HG03439 (cell line): Measurements from ENCODE around the gene LRRC28.

Source experiments
- ATAC-seq: cut with Tn5 transposase; IDR thresholded peaks from one replicate; pipeline ENCODE4 v1.9.1; 2021; ENCODE audit warnings: mild to moderate bottlenecking, moderate library complexity; ENCODE audit not compliant: unreplicated experiment

The LRRC28 gene

DNA sequence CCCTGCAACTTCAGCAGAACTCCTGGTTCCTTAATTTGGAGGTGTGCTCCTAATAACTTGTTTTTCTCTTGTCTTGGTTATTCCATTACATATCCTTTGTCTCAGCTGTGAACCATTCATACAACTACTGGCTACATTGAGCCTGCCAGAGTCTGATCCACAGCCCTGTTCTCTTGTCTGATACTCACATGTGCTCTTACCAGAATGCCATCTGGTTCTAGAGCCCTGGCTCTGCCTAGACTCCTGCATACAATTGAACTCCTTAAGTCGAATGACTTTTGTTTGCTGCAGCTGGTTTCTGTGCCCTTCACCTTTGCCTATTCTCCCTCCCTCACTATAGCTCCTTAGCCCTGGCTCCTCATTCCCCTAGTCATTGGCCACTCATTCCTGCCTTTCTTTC, 85.5 kb downstream of the LRRC28 start:
- no peak for ATAC-seq

DNA sequence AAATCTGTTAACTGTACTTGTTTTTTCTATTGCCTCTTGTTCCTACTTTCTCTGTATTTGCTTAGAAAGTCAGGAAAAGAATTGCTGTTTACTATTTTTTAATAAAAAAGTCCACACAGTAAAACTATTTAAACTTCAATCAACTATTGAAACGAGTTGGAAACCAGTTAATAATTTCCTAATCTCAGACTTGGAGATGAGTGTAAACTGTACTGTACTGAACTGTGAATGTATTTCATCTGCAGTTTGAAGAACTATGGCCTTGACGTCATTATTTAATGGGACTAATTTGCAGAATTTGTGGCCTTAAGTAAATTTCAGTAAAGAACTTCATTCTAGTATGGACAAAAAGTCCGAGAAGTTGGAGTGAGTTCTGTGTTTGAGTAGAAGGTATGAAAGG, 89.1 kb downstream of the LRRC28 start:
- no peak for ATAC-seq

DNA sequence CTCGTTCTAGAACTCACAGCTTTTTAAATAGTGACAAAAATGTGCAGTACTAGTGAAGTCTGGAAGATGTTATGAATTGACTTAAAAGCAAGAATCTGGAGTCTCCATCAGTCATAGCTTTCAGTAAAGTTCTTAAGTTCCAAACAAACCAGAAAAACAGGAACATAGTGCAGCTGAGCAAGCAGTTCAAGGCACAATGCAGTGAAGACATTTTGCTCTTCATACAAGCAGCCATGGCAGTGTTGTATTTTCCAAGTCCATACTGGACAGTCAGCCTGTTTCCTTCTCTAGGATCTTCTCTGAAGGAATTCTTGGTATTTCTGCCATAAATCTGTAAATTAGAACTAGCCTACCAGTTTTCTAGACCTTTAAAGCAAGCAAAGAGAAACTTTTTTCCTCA, 90.5 kb downstream of the LRRC28 start:
- no peak for ATAC-seq

DNA sequence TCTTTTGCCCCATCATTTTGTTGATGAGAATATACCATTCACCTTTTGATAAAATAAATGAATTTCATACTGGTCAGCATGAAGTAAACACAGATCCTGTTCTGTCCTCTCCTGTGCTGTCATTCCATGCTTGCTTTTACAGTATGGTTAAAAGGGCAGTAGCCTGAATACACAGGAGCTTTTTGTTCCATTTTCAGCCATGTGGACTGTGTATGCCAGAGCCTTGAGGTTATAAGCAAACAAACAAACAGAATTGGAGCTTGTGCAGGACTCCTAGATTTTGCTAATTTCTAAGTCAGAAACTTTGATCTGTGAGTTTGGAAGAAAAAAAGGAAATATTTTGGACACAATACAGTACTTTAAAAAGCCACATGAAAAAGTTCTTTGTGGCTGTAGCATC, 91.9 kb downstream of the LRRC28 start:
- no peak for ATAC-seq

DNA sequence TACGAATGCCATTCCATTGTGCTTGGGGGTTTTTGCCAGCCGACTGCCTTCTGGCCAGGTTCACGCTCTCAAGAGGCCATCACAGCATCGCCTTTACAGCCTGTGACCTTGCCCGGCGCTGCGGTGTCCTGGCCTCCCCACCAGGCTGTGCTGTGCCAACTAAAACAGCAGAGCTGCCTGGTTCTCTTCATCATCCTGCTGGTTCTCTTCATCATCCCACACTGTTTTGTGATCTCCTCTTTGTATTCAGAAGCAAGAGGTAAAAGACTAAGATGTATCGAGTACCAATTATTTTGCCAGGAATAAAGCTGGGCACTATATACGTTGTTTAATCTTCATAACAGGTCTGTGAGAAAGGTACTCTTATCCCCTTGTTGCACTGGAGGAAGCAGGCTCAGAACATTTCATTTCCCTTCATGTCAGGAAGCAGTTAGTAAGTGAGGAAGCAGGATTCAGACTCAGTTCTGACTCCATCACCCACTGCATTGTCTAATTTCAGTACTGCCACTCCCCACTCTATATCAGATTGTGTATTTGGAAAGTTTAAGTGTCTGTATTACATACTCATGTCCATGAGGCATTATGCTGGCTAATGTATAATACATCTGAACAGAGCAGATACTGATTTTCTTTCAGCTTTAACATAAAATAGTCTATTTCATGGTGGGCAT, 92.7 kb downstream of the LRRC28 start:
- no peak for ATAC-seq

DNA sequence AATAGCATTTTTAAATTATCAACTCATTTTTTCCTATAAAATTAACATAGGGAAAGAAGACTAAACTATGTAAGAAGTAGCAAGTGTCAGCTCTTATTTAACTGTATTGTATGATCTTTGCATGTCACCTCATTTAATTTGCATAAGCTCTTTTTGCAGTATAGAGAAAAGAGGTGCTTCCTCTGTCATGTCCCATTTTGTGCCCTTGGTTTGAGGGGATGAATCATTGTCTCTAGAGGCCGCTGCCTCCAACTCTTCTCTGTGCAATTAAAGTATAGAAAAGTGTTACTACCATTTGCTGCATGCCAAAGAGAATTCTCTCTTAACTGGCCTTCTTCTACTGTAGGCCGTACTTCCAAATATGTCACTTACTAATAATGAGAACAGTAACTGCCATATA, 93.4 kb downstream of the LRRC28 start:
- ATAC-seq, result no peak

DNA sequence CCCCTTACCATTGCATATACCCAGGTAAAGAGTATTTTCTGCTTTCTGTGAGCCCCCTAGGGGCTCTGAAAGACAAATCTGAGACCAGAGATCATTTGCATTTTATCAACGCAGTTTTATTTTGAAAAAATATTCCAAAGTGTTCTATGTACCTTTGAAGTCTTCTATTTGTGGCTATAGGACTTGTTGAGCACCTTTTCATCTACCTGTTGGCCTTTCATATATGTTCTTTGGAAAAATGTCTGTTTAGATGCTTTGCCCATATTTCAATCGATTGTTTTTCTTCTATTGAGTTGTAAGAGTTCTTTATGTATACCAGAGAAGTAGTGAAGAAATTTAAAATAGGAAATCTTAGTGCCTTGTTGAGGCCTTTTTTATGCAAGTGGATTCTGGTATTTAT, 94.0 kb downstream of the LRRC28 start:
- ATAC-seq, result no peak

DNA sequence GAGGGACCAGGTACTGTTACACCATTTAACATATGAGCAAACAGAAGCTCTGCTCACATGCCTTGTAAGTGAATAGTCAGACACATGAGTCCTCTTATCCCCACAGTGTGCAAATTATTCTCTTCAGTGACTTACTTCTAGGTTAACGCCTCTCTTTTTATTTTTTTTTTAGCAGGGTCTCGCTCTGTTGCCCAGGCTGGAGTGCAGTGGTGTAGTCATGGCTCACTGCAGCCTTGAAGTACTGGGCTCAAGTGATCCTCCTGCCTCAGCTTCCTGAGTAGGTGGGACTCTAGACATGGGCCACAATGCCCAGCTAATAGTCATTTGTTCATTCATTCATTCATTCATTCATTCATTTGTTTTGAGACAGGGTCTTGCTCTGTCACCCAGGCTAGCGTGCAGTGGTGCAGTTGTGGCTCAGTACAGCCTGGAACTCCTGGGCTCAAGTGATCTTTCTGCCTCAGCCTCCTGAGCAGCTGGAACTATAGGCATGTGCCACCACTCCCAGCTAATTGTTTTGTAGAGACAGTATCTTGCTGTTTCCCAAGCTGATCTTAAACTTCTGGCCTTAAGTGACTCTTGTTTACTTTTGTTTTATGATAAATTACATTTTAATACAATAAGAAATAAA, 94.7 kb downstream of the LRRC28 start:
- ATAC-seq, result no peak

DNA sequence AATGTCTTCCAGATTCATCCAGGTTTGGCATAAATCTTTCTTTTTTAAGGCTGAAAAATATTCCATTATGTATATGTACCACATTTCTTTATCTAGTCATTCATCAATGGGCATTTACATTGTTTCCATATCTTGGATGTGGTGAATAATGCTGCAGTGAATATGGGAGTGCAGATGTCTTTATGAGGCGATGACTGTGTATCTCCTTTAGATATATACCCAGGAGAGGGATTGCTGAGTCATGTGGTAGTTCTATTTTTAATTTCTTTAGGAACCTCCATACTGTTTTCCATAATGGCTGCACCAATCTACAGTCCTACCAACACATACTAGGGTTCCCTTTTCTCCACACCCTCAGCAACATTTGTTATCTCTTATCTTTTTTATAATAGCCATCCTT, 96.3 kb downstream of the LRRC28 start:
- no peak for ATAC-seq

DNA sequence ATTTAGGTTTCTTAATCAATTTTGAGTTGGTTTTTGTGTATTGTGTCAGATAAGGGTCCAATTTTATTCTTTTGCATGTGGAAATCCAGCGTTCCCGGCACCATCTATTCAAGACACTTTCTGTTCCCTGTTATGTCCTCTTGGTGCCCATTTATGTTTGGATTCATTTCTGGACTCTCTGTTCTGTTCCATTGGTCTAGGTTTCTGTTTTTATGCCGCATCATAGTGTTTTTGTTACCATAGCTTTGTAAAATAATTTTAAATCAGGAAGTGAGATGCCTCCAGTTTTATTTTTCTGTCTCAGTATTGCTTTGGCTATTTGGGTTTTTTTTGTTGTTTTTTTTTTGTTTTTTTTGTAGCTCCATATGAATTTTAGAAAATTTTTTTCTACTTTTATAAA, 97.1 kb downstream of the LRRC28 start:
- no peak for ATAC-seq

DNA sequence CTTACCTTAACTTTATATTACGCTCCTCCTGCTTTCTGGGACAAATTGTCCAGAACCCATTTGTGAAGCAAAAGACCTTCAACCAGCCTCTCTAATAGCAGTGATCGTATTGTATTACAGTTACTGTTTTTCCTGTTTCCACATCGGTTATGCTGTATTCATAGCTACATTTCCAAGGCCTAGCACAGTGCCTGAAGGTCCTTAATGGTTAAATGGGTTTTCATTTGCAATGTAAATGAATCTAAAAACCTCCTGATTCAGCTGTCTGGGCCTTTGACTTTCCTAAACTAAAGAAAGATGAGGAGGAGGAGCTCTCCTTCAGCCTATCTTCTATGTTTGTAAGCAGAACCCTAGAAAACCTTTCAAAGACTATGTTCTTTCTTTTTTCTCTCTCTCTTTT, 99.1 kb downstream of the LRRC28 start:
- no peak for ATAC-seq

DNA sequence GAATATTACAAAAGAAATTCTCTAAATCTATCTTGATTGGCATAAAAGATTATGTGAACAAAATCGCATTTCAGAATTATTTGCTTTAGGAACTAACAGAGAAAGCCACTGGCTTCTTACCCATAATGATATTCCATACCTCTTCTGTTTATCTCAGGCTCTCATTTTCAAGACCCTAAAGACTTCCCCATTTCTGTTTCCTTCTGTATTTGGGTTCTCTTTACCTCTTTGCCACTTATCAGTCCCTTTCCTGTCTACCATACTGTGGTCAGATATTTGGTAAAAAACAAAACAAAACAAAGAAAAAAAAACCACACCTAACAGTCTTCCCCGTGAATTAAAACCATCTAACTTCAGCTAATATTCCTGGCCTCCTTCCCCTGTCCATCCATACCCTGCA, 108.5 kb downstream of the LRRC28 start:
- ATAC-seq, result no peak

DNA sequence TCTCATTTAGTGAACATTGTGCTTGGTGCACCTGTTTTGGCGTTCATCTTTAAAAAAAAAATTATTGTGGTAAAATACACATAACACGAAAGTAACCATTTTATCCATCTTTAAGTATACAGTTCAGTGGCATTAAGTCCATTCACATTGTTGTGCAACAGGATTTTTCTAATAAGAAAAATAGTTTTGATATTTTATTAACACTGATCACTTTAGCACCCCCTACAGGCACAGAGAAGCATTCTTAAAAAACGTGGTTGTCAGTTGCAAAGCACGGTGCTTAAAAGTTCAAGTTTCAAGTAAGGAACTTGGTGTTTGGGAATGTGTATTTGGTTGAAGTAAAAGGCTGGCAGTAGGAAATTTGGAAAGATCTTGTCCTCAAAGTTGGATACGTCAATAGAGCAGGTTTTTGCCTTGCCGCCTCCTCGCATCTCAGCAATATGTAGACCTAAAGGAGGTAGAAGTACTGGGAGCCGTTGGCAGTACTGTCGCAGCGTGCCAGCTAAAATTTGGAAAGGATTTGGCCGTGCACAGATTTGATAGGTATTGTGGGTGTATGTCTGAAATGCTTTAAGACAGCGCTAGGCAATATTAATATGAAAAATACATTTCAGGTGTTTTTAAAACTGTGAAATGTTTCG, 110.4 kb downstream of the LRRC28 start:
- no peak for ATAC-seq

DNA sequence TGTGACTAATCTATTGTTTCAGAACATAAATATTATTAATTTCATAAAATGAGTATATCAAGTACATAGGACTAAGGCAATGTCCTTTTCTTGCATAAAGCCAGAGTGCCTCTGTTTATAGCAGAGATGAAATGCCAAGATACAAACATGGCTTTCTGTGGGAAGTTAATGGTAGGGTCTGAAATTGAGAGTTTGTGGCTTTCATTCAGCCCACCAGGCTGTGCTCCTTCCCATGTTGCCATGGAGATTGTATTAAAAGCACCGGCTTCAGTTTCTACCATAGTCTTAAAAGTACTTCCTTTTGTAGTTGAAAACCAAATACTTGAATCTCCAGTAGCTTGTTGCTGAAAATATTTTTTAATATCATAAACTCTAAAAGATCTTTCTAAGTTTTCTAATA, 114.0 kb downstream of the LRRC28 start:
- ATAC-seq, result peak; percentile 63

DNA sequence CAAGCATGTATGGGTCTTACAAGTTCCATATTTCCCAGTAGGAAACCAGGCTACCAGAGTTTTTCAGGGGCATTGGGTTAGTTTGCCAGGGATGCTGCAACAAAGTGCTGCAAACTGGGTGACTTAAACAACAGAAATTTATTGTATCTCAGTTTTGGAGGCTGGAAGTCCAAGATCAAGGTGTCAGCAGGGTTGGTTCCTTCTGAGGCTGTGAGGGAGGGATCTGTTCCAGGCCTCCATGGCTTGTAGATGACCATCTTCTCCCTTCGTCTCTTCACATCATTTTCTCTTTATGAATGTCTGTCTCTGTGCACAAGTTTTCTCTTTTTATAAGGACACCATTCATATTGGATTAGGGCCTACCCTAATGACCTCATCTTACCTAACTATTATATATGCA, 114.7 kb downstream of the LRRC28 start:
- ATAC-seq, result no peak

DNA sequence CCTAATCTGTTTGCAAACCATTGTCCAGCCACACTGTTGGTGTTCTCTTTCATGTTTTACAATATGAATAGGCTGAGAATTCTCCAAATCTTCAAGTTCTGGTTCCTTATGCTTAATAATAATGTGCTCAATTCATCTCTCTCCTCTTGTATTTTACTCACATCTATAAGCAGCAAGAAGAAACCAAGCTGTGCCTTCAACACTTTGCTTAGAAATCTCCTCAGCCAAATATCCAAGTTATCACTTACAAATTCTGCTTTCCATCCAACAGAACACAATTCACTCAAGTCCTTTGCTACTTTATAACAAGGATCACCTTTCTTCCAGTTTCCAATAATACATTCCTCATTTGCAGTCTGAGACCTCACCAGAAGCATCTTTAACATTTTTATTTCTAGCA, 117.5 kb downstream of the LRRC28 start:
- ATAC-seq, result no peak

DNA sequence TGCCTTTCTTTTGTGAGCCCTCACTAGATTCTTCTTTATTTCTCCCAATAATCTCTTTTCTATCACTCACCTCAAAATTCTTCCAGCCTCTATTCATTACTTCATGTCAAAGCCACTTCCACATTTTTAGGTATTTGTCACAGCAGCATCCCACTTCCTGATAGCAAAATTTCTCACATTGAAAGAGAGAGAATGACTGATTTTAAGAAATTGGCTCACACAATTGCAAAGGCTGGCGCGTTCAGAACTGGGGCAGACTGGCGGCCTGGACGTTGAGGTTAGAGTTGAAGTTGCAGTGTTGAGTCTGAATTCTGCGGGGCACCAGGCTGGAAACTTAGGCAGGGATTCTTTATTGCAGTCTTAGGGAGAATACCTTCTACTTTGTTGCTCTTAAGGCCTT, 117.9 kb downstream of the LRRC28 start:
- ATAC-seq, result no peak

DNA sequence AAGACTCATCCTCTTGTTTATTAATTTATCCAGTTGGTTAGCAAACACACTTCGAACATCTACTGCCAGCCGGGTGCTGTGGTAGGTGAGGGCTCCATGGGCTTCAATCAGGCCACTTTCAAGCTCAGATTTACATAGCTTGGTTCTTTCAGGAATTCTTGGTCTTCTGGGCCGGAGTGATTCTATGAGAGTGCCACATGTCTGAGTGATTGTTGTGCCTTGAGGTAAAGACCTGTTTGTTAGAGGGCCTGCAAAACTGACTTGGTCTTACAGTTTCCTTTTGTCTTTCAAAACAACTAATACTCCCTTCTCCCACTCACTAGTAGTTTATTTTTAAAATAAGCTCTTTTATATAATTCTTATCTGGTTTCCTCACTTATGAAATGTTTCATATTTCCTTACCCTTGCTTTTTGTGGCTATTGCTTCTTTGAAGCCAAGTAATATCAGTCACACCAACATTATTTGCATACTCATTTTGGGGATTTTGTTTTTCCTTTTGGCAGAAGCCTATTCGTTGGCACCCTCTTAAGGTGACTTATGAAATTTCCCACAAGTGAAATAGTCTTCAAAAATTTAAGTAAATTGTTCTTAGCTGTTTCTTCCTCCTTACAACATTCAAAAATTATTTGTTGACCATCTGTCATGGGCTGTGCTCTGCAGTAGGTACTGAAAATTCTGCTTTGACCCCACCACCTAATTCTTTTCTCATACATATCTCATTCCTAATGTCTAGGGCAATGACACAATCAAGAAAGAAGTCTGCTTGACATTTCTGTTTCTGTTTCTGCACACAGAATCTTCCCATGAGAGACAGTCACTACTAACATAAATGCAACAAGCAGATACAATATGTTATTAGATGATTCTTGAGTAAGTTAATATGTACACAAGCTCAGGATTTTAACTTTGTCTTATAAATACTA, 120.2 kb downstream of the LRRC28 start:
- ATAC-seq, result peak; percentile 86

DNA sequence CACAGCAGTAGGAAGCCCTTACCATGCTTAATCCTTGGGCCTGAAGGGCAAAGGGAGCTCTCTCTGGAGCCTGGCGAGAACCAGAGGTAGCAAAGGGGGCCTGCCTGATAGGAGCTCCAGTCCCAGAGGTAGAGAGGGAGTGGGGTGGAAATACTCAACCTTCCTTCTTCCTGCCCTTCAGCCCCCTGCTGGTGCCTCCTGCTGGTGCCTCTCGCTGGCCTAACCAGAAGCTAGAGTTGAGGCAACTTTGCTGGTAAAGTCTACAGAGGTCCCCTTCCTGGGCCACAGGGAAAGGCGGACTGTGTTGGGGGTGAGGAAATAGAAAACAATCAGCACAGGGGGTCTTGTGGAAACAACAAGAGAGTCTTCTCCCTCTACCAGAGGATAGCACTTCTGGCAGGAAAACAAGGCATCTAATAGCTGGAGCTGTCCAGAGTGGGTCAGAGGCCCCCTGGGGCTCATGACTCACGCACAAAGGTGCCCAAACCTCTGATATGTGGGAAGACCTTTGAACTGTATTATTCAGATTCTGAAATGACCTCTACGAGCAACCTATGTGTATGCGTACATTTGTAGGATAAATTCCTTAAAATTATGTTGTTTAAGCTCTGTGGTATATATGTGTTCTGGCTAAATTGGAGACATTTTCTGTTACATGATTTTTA, 133.9 kb downstream of the LRRC28 start:
- no peak for ATAC-seq

DNA sequence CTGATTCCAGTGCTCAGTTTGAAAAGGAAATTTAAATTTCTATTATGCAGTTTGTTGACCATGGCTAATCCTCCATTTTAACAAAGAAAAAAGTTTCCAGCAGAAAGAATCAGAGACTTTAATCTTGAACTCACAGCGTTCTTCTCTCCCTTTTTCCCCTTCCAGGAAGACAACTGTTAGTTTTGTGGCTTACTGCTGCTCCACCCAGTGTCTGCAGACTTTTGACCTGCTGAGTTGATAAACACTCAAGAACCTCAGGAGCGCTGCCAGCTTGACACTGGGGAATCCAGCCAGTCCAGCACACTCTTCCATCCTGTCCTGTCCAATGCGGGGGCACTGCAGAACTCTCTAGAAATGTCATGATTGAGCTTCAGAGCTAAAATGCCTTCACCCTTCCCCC, 134.6 kb downstream of the LRRC28 start:
- ATAC-seq, result no peak

DNA sequence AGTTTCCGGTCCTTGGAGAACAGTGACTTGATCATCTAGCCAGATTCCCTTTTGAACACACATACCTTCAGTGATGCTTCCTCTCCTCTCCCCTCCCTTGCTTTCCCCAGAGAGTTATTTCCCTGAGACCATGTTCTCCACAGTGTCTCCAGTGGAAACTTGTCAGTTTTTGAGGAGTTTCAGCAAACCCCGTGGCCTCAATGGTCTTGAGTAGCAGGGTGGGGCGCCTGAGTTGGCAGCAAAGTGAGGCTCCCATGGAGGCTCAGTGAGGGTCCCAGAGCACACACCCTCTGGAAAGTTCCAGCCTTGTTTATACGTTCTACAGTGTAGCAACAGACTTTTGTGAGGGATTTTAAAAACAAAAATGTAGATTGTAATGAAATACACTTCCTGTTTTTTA, 135.1 kb downstream of the LRRC28 start:
- ATAC-seq, result no peak
